C4-2B (cell line): ENCODE results near the gene ENPP4.

Source experiments
- H3K27ac ChIP-seq: fragments of 450-650 bp; 2 replicates; pipeline ENCODE4 v1.5.1; 2017
- CTCF ChIP-seq: fragments of 450-650 bp; conservative IDR thresholded peaks from 2 replicates; pipeline ENCODE4 v1.5.1; 2017; ENCODE audit warnings: mild to moderate bottlenecking
- ZFX ChIP-seq: fragments of 450-650 bp; IDR thresholded peaks from 2 replicates; pipeline ENCODE4 v1.6.1; 2017

The ENPP4 gene

GRCh38 chr6:46184114-46184513 lies 54.3 kb downstream of the ENPP4 start:
- TF ChIP-seq ZFX (no peak), CTCF (no peak; the same call in 1 of the 2 replicates)
- H3K27ac ChIP-seq, result no peak overlapping the region

GRCh38 chr6:46186583-46186982 lies 56.8 kb downstream of the ENPP4 start:
- TF ChIP-seq ZFX (no peak), CTCF (no peak)

GRCh38 chr6:46189726-46190125 lies 59.9 kb downstream of the ENPP4 start:
- TF ChIP-seq CTCF (no peak), ZFX (no peak)
- H3K27ac ChIP-seq, result no peak overlapping the region

More at GRCh38 chr6:46186583-46186982, 56.8 kb downstream of the ENPP4 start:
- H3K27ac ChIP-seq, result no peak overlapping the region

GRCh38 chr6:46190889-46191288 lies 61.1 kb downstream of the ENPP4 start:
- TF ChIP-seq CTCF (no peak), ZFX (no peak)
- no peak overlapping the region for H3K27ac ChIP-seq

- TF ChIP-seq CTCF (no peak), ZFX (no peak)
- H3K27ac ChIP-seq, result no peak overlapping the region
Measured at GRCh38 chr6:46191961-46192360, 62.2 kb downstream of the ENPP4 start.
